Heart right ventricle (tissue), 16 donors: ENCODE data around the gene CACNA2D2. TPM values are rescaled to one million over a fixed set of nuclear protein-coding genes. Genes with fewer than 3 reads are reported as not detected.

Source experiments
- ATAC-seq, 8 donors: fragments of 200-7000 bp; cut with Tn5 transposase; one replicate each; pipeline ENCODE4 v1.9.1; 2020; ENCODE audit warnings: mild to moderate bottlenecking in 8 of 8, moderate library complexity in 8 of 8, moderate number of reproducible peaks in 1 of 8
- DNase-seq, 2 donors: peaks; one replicate each; pipeline ENCODE4 v3.0.0-alpha.2; 2020
- H3K27ac ChIP-seq, 10 donors: fragments of 200-600 bp; sonication (generic) in 2 of 10; one replicate each; pipeline versions ENCODE4 v1.5.0 to v1.8.0; 2020 to 2022; ENCODE audit warnings: mild to moderate bottlenecking in 3 of 10
- H3K27me3 ChIP-seq, 7 donors: fragments of 200-600 bp; one replicate each; pipeline ENCODE4 v1.8.0; 2021 to 2022; ENCODE audit warnings: mild to moderate bottlenecking in 2 of 7
- H3K36me3 ChIP-seq, 9 donors: fragments of 200-600 bp; sonication (generic) in 1 of 9; one replicate each; pipeline versions ENCODE4 v1.5.0 to v1.8.0; 2020 to 2022; ENCODE audit warnings: mild to moderate bottlenecking in 2 of 9
- H3K4me1 ChIP-seq, 9 donors: fragments of 200-600 bp; sonication (generic) in 1 of 9; one replicate each; pipeline versions ENCODE4 v1.5.0 to v1.8.0; 2020 to 2022; ENCODE audit warnings: mild to moderate bottlenecking in 4 of 9
- H3K4me3 ChIP-seq, 10 donors: fragments of 200-600 bp; sonication (generic) in 2 of 10; one replicate each; pipeline versions ENCODE4 v1.5.0 to v1.8.0; 2020 to 2022; ENCODE audit warnings: mild to moderate bottlenecking in 7 of 10, moderate library complexity in 2 of 10
- H3K9me3 ChIP-seq, 11 donors: fragments of 200-600 bp in 10 of 11; sonication (generic) in 2 of 11; one replicate each; pipeline versions ENCODE4 v1.5.0 to v1.8.0; 2013 to 2022; ENCODE audit warnings: mild to moderate bottlenecking in 2 of 11, control low read depth in 1 of 11, moderate library complexity in 1 of 11
- CTCF ChIP-seq, 9 donors: fragments of 200-600 bp; sonication (generic) in 2 of 9; IDR thresholded peaks; one replicate each; pipeline versions ENCODE4 v1.5.0 to v1.8.0; 2021 to 2022; ENCODE audit warnings: antibody characterized with exemption in 9 of 9, mild to moderate bottlenecking in 5 of 9, moderate library complexity in 1 of 9
- WGBS, 2 donors: extraction: QIAGEN DNeasy Blood & Tissue Kit; methylation state at CpG; one replicate each; pipeline ENCODE4 v1.1.7; 2013; ENCODE audit warnings: inconsistent platforms in 1 of 2; 5-methylcytosine and 5-hydroxymethylcytosine counted together
- intact Hi-C, 10 donors: fragments of 100-400 bp; cut with DNase I; formaldehyde crosslinking; loops; one replicate each; pipeline versions ENCODE4 v1.11.1 to v1.14.2; 2022
- polyA plus RNA-seq, 2 donors: library from polyadenylated mRNA; stranded (reverse); fragments of 200-250 nt; gene quantifications; one replicate each; pipeline ENCODE4 v1.2.3, GENCODE V29; 2013
- total RNA-seq, 10 donors: library from RNA; stranded (reverse); fragmentation: NEBNext Ultra II Directional in 3 of 10; extraction: Animal tissue kit (Norgen Biotek cat#: 25700) in 3 of 10; gene quantifications; one replicate each; pipeline versions ENCODE4 v1.2.1 to v1.2.4, GENCODE V29; 2021 to 2023
- donor health status: Arrhythmogenic right ventricular cardiomyopathy.
- donor health status: ischemic (EF 13 %, LVEDD 7.1; RV severe dilation, severe dysfunction).
- donor health status: healthy with polysubstance abuse.
- donor health status: DM: no; HTN: yes; CAD: no.
- donor health status: DM: no; HTN: no; CAD: no.
- donor health status: ischemic (EF 25% LVEDD 6.9; RV normal size, moderate dysfunction).
- donor health status: ischemic (EF 25% LVEDD 5.7; RV mildly dilated, moderate dysfunction).
- donor health status: healthy.
- donor health status: DM: yes; HTN: yes; CAD: no.
- donor health status: Ischemic cardiomyopathy.
- donor health status: ischemic (EF 35%, LVEDD 5.7; RV mildly dilated, moderate dysfunction).
- donor health status: nonischemic (EF 11% LVEDD 7.7; RV severe dilation, severe dysfunction).
- donor health status: DM: yes; HTN: yes; CAD: no.
- donor health status: PGD.
- donor health status: ischemic (EF 29% LVEDD 5.4; RV normal size, mild dysfunction).
- donor health status: nonischemic (EF 23%, LVEDD 6.1; RV moderate dilation, normal function).

The CACNA2D2 gene
- total and polyA plus RNA-seq, 12 donors: 0.42 to 3.9 (median 2.4) TPM

- intact Hi-C loops: no loop called here
- peak in 1 of 2 donors; percentile 31 for DNase-seq
- ATAC-seq: peak in 5 of 8 donors; percentile 38 to 61 (median 41)
- Histone ChIP-seq H3K36me3 (no peaks in the 10 kb centered on the region), H3K4me1 (peaks cover 0 to 9% (median 0%) of the 10 kb centered on the region in 9 donors), H3K9me3 (no peaks in the 10 kb centered on the region), H3K4me3 (no peak overlapping the region), H3K27ac (no peak overlapping the region), H3K27me3 (no peaks in the 10 kb centered on the region)
- WGBS, 2 donors: 65 to 78% methylated on average over 10 of the region's 10 CpGs
- no peak for TF ChIP-seq CTCF (IDR thresholded peaks at IDR 0.05)
These were observed 29.7 kb downstream of the CACNA2D2 start for GRCh38 chr3:50473768-50474167.

- no peak for ATAC-seq
- 87% methylated on average over 6 of the region's 6 CpGs for WGBS, 2 donors
- intact Hi-C loops: no loop called here
These were observed 30.5 kb downstream of the CACNA2D2 start for GRCh38 chr3:50472958-50473357.

GRCh38 chr3:50470658-50471057 lies 32.8 kb downstream of the CACNA2D2 start:
- ATAC-seq: no peak

More at GRCh38 chr3:50472958-50473357, 30.5 kb downstream of the CACNA2D2 start:
- peaks cover 0 to 9% (median 0%) of the 10 kb centered on the region in 9 donors for H3K4me1 ChIP-seq
- no peaks in the 10 kb centered on the region for H3K9me3 ChIP-seq
- H3K36me3 ChIP-seq: no peaks in the 10 kb centered on the region
- H3K27me3 ChIP-seq: no peaks in the 10 kb centered on the region
- H3K4me3 ChIP-seq: no peak overlapping the region
- no peak for DNase-seq
- H3K27ac ChIP-seq: no peak overlapping the region
- TF ChIP-seq CTCF (IDR thresholded peaks at IDR 0.05): no peak

GRCh38 chr3:50467919-50468318 lies 35.5 kb downstream of the CACNA2D2 start:
- TF ChIP-seq CTCF (IDR thresholded peaks at IDR 0.05): no peak
- 79 to 87% methylated on average over 10 of the region's 10 CpGs for WGBS, 2 donors
- intact Hi-C loops: no loop called here

More at GRCh38 chr3:50470658-50471057, 32.8 kb downstream of the CACNA2D2 start:
- H3K4me1 ChIP-seq: peaks cover 0 to 9% (median 0%) of the 10 kb centered on the region in 9 donors
- intact Hi-C loops: no loop called here
- no peak for TF ChIP-seq CTCF (IDR thresholded peaks at IDR 0.05)
- no peaks in the 10 kb centered on the region for H3K27me3 ChIP-seq
- no peaks in the 10 kb centered on the region for H3K36me3 ChIP-seq
- DNase-seq: no peak
- H3K4me3 ChIP-seq: no peak overlapping the region
- no peak overlapping the region for H3K27ac ChIP-seq
- WGBS, 2 donors: 93% methylated on average over 12 of the region's 12 CpGs
- H3K9me3 ChIP-seq: no peaks in the 10 kb centered on the region

More at GRCh38 chr3:50467919-50468318, 35.5 kb downstream of the CACNA2D2 start:
- no peaks in the 10 kb centered on the region for H3K4me1 ChIP-seq
- no peaks in the 10 kb centered on the region for H3K27me3 ChIP-seq
- H3K27ac ChIP-seq: no peak overlapping the region
- DNase-seq (no peak), ATAC-seq (no peak)
- no peaks in the 10 kb centered on the region for H3K9me3 ChIP-seq
- no peaks in the 10 kb centered on the region for H3K36me3 ChIP-seq
- no peak overlapping the region for H3K4me3 ChIP-seq
